HepG2 (cell line): ENCODE measurements around the gene HPD. TPM values are rescaled to one million over a fixed set of nuclear protein-coding genes. Genes with fewer than 3 reads are reported as not detected.
A peak's percentile ranks its signal among the peaks of the same experiment; 100 is the strongest.

Experiments
- FIP1L1 ChIP-seq: fragments of 200-400 bp; formaldehyde crosslinking; IDR thresholded peaks from 2 replicates; pipeline ENCODE4 v1.6.1; 2018; ENCODE audit warnings: low read depth, mild to moderate bottlenecking, low read length, moderate library complexity, borderline replicate concordance; ENCODE audit not compliant: insufficient read depth
- HES4 ChIP-seq: sonication (generic); formaldehyde crosslinking; IDR thresholded peaks from 2 replicates; pipeline ENCODE4 v1.9.0; 2021; ENCODE audit warnings: mild to moderate bottlenecking, missing genetic modification reagents, borderline replicate concordance
- NFRKB ChIP-seq: fragments of 450-650 bp; IDR thresholded peaks from 2 replicates; pipeline ENCODE4 v1.6.1; 2017
- NFYC ChIP-seq: IDR thresholded peaks from 2 replicates; pipeline ENCODE4 v1.6.1; 2016; ENCODE audit warnings: missing genetic modification reagents, missing compliant biosample characterization
- NR2F6 ChIP-seq, 2 experiments: IDR thresholded peaks; 2 replicates each; pipeline ENCODE4 v1.6.1; 2016; ENCODE audit warnings: antibody characterized with exemption in 1 of 2, mild to moderate bottlenecking in 1 of 2
- RBM22 ChIP-seq: fragments of 200-400 bp; formaldehyde crosslinking; optimal IDR thresholded peaks from 2 replicates; pipeline ENCODE3; 2017; ENCODE audit warnings: mild to moderate bottlenecking, low read length, moderate library complexity
- XRCC5 ChIP-seq: fragments of 200-400 bp; formaldehyde crosslinking; optimal IDR thresholded peaks from 2 replicates; pipeline ENCODE3; 2017; ENCODE audit warnings: mild to moderate bottlenecking, low read length
- ZFY ChIP-seq: sonication (generic); formaldehyde crosslinking; IDR thresholded peaks from 2 replicates; pipeline ENCODE4 v1.4.0; 2020; ENCODE audit warnings: missing genetic modification reagents
- ZNF350 ChIP-seq: sonication (generic); formaldehyde crosslinking; IDR thresholded peaks from 2 replicates; pipeline ENCODE4 v1.4.0; 2020; ENCODE audit warnings: mild to moderate bottlenecking, low read depth, missing genetic modification reagents, borderline replicate concordance
- ZNF615 ChIP-seq: sonication (generic); formaldehyde crosslinking; IDR thresholded peaks from 2 replicates; pipeline ENCODE4 v1.5.0; 2020; ENCODE audit warnings: mild to moderate bottlenecking, missing genetic modification reagents, borderline replicate concordance
- ZNF841 ChIP-seq: sonication (generic); formaldehyde crosslinking; IDR thresholded peaks from 2 replicates; pipeline ENCODE4 v1.8.1; 2023; ENCODE audit warnings: missing genetic modification reagents, borderline replicate concordance
- polyA plus RNA-seq, 8 experiments: library from polyadenylated mRNA; depleted of rRNA in 3 of 8; stranded (reverse) in 7 of 8; unstranded in 1 of 8; fragments of >200 nt; fragmentation: Illumina TruSeq in 4 of 8; extraction: Trizol in 4 of 8; gene quantifications; 2 replicates each; pipeline versions ENCODE4 v1.2.1 to v1.2.3, GENCODE V29; 2011 to 2016; ENCODE audit warnings: low read depth in 4 of 8, missing spikeins in 1 of 8, mixed read lengths in 1 of 8; ENCODE audit not compliant: insufficient read depth in 1 of 8
- total RNA-seq, 5 experiments: library from RNA; depleted of rRNA; stranded (reverse); fragments of >200 nt; fragmentation: Illumina TruSeq; extraction: Trizol; gene quantifications; 2 replicates each; pipeline ENCODE4 v1.2.3, GENCODE V29; 2016; ENCODE audit warnings: low read depth in 1 of 5
- TF ChIP-seq, protein P1 (sequence below): sonication (generic); formaldehyde crosslinking; IDR thresholded peaks from 2 replicates; pipeline ENCODE4 v1.8.0; 2022; ENCODE audit warnings: missing genetic modification reagents, mild to moderate bottlenecking, moderate library complexity, borderline replicate concordance
- TF ChIP-seq, protein P2 (sequence below): sonication (generic); formaldehyde crosslinking; IDR thresholded peaks from 2 replicates; pipeline ENCODE4 v1.4.0; 2020; ENCODE audit warnings: missing genetic modification reagents
- TF ChIP-seq, protein P3 (sequence below), 2 experiments: sonication (generic) in 1 of 2; formaldehyde crosslinking in 1 of 2; IDR thresholded peaks; 2 replicates each; pipeline versions ENCODE4 v1.4.0 to v1.6.1; 2018 to 2020; ENCODE audit warnings: missing genetic modification reagents in 2 of 2, borderline replicate concordance in 1 of 2, low read depth in 1 of 2, mild to moderate bottlenecking in 1 of 2, missing biosample characterization in 1 of 2
- TF ChIP-seq, protein P4 (sequence below): sonication (generic); formaldehyde crosslinking; IDR thresholded peaks from 2 replicates; pipeline ENCODE4 v1.4.0; 2020; ENCODE audit warnings: missing genetic modification reagents
- TF ChIP-seq, protein P5 (sequence below), 2 experiments: IDR thresholded peaks; 2 replicates each; pipeline ENCODE4 v1.6.1; 2011 to 2012; ENCODE audit warnings: low read length in 2 of 2, borderline replicate concordance in 1 of 2, low read depth in 1 of 2, mild to moderate bottlenecking in 1 of 2, moderate library complexity in 1 of 2

Gene HPD
- total and polyA plus RNA-seq, 2 of the 13 experiments (the other 11 are each of a cell fraction or from before 2014, with no cell fraction given) = 120 to 195 TPM

DNA sequence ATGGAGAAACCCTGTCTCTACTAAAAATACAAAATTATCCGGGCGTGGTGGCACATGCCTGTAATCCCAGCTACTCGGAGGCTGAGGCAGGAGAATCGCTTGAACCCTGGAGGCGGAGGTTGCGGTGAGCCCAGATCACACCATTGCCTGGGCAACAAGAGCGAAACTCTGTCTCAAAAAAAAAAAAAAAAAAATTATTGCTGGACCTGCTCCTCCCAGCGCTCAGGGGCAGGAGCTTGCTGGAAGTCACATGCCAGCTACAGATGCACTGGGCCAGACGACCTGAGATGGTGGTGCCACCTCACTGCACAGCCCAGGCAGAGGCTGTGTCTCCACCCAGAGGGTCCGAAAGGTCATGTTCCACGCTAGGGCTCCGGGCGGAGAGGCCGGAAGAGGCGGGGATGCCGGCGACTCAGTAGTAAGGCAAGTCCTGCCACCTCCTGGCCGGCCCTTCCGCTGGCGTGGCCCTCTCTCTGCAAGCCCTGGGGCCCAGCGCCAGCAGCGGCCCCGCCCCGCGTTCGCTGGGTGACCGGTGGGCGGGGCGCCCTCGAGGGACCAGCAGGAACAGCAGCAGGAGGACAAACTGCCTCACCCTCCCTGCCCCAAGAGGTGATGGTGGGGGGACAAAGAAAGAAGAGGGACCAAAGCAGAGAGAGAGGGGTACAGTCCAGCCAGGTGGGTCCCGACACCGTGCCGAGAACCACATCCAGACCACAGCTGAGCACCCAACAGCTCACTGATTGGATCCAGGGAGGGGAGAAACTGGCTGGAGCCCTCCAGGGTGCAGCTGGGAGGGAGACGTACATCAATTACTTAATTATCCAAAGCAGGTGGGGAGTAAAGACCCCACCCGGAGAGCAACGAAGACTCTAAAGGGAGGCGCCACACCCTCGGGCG is 61.6 kb downstream of the HPD start (continued):
- TF ChIP-seq, protein P1, sequence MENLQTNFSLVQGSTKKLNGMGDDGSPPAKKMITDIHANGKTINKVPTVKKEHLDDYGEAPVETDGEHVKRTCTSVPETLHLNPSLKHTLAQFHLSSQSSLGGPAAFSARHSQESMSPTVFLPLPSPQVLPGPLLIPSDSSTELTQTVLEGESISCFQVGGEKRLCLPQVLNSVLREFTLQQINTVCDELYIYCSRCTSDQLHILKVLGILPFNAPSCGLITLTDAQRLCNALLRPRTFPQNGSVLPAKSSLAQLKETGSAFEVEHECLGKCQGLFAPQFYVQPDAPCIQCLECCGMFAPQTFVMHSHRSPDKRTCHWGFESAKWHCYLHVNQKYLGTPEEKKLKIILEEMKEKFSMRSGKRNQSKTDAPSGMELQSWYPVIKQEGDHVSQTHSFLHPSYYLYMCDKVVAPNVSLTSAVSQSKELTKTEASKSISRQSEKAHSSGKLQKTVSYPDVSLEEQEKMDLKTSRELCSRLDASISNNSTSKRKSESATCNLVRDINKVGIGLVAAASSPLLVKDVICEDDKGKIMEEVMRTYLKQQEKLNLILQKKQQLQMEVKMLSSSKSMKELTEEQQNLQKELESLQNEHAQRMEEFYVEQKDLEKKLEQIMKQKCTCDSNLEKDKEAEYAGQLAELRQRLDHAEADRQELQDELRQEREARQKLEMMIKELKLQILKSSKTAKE (CRISPR knock-in tag) = peak; percentile 85; the same call in 1 of the 2 replicates
- TF ChIP-seq XRCC5 (peak; percentile 85), NR2F6 (IDR thresholded peaks at IDR 0.05) (peak; percentile 74), NR2F6 (CRISPR knock-in tag; IDR thresholded peaks at IDR 0.05) (peak; percentile 95), RBM22 (peak; percentile 15), NFRKB (no peak), ZNF615 (peak; percentile 88; the same call in 1 of the 2 replicates), ZNF841 (no peak), NFYC (peak; percentile 68), HES4 (CRISPR knock-in tag) (no peak), ZNF350 (no peak; the same call in 1 of the 2 replicates), ZFY (CRISPR knock-in tag) (peak; percentile 54), FIP1L1 (no peak)
- TF ChIP-seq, protein P2, sequence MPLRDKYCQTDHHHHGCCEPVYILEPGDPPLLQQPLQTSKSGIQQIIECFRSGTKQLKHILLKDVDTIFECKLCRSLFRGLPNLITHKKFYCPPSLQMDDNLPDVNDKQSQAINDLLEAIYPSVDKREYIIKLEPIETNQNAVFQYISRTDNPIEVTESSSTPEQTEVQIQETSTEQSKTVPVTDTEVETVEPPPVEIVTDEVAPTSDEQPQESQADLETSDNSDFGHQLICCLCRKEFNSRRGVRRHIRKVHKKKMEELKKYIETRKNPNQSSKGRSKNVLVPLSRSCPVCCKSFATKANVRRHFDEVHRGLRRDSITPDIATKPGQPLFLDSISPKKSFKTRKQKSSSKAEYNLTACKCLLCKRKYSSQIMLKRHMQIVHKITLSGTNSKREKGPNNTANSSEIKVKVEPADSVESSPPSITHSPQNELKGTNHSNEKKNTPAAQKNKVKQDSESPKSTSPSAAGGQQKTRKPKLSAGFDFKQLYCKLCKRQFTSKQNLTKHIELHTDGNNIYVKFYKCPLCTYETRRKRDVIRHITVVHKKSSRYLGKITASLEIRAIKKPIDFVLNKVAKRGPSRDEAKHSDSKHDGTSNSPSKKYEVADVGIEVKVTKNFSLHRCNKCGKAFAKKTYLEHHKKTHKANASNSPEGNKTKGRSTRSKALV (CRISPR knock-in tag) = no peak
- TF ChIP-seq, protein P3, sequence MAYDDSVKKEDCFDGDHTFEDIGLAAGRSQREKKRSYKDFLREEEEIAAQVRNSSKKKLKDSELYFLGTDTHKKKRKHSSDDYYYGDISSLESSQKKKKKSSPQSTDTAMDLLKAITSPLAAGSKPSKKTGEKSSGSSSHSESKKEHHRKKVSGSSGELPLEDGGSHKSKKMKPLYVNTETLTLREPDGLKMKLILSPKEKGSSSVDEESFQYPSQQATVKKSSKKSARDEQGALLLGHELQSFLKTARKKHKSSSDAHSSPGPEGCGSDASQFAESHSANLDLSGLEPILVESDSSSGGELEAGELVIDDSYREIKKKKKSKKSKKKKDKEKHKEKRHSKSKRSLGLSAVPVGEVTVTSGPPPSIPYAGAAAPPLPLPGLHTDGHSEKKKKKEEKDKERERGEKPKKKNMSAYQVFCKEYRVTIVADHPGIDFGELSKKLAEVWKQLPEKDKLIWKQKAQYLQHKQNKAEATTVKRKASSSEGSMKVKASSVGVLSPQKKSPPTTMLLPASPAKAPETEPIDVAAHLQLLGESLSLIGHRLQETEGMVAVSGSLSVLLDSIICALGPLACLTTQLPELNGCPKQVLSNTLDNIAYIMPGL (CRISPR knock-in tag; IDR thresholded peaks at IDR 0.05; ENCODE audit: borderline replicate concordance in 1 of 2, low read depth in 1 of 2) = peak; percentile 78 to 87; a peak in 3 of 4 replicates
- TF ChIP-seq, protein P4, sequence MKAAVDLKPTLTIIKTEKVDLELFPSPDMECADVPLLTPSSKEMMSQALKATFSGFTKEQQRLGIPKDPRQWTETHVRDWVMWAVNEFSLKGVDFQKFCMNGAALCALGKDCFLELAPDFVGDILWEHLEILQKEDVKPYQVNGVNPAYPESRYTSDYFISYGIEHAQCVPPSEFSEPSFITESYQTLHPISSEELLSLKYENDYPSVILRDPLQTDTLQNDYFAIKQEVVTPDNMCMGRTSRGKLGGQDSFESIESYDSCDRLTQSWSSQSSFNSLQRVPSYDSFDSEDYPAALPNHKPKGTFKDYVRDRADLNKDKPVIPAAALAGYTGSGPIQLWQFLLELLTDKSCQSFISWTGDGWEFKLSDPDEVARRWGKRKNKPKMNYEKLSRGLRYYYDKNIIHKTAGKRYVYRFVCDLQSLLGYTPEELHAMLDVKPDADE (CRISPR knock-in tag) = no peak
- TF ChIP-seq, protein P5, sequence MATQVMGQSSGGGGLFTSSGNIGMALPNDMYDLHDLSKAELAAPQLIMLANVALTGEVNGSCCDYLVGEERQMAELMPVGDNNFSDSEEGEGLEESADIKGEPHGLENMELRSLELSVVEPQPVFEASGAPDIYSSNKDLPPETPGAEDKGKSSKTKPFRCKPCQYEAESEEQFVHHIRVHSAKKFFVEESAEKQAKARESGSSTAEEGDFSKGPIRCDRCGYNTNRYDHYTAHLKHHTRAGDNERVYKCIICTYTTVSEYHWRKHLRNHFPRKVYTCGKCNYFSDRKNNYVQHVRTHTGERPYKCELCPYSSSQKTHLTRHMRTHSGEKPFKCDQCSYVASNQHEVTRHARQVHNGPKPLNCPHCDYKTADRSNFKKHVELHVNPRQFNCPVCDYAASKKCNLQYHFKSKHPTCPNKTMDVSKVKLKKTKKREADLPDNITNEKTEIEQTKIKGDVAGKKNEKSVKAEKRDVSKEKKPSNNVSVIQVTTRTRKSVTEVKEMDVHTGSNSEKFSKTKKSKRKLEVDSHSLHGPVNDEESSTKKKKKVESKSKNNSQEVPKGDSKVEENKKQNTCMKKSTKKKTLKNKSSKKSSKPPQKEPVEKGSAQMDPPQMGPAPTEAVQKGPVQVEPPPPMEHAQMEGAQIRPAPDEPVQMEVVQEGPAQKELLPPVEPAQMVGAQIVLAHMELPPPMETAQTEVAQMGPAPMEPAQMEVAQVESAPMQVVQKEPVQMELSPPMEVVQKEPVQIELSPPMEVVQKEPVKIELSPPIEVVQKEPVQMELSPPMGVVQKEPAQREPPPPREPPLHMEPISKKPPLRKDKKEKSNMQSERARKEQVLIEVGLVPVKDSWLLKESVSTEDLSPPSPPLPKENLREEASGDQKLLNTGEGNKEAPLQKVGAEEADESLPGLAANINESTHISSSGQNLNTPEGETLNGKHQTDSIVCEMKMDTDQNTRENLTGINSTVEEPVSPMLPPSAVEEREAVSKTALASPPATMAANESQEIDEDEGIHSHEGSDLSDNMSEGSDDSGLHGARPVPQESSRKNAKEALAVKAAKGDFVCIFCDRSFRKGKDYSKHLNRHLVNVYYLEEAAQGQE (IDR thresholded peaks at IDR 0.05; ENCODE audit: borderline replicate concordance in 1 of 2, low read depth in 1 of 2, low read length in 2 of 2) = peak in 1 of 2 experiments; percentile 68; a peak in 1 of 4 replicates
